Panc1 (cell line): ENCODE measurements around the gene PRAMEF18. TPM values are rescaled to one million over a fixed set of nuclear protein-coding genes. Genes with fewer than 3 reads are reported as not detected.
"Not testable (repeated sequence)": the region's sequence is repeated elsewhere in the genome, so short reads cannot be mapped to it uniquely, and the experiment has no call there.

Experiments
- ATAC-seq: fragments of 200-7000 bp; cut with Tn5 transposase; 2 replicates; pipeline ENCODE4 v1.9.1; 2020; ENCODE audit warnings: mild to moderate bottlenecking, moderate library complexity
- BruUV-seq: library from RNA; stranded (reverse); fragments of 400-500 nt; replicated peaks from 2 replicates; lab custom pipeline; 2021; lab: Mats Ljungman, UMichigan
- CTCF ChIA-PET: fragments of 300-600 bp; sonication (Branson Sonifier 250); formaldehyde crosslinking; loops from one replicate; lab custom pipeline; 2022; ENCODE audit warnings: antibody characterized with exemption; lab: Charles Lee
- POLR2A ChIA-PET: fragments of 300-600 bp; sonication (Branson Sonifier 250); formaldehyde crosslinking; loops from one replicate; lab custom pipeline; 2022; ENCODE audit warnings: antibody characterized with exemption; lab: Charles Lee
- DNase-seq: peaks from one replicate; pipeline ENCODE4 v3.0.0-alpha.2; 2010; ENCODE audit warnings: low read depth, low spot score
- H3K27ac ChIP-seq: 2 replicates; pipeline ENCODE4 v1.5.1; 2011; ENCODE audit warnings: mild to moderate bottlenecking, low read length, inconsistent platforms
- H3K27me3 ChIP-seq: fragments of 200-500 bp; sonication (Bioruptor generic); 2 replicates; pipeline ENCODE4 v1.6.0; 2014; ENCODE audit warnings: low read length, inconsistent platforms; ENCODE audit not compliant: control insufficient read depth, insufficient read depth
- H3K36me3 ChIP-seq: fragments of 200-500 bp; sonication (Bioruptor generic); 2 replicates; pipeline ENCODE4 v1.5.1; 2014; ENCODE audit warnings: inconsistent platforms, mild to moderate bottlenecking, low read length, moderate library complexity; ENCODE audit not compliant: control insufficient read depth, insufficient read depth
- H3K4me1 ChIP-seq: 2 replicates; pipeline ENCODE4 v1.5.1; 2011; ENCODE audit warnings: inconsistent platforms, mild to moderate bottlenecking, low read length, moderate library complexity; ENCODE audit not compliant: control insufficient read depth, insufficient read depth
- H3K4me3 ChIP-seq, 2 experiments: 2 replicates each; pipeline ENCODE4 v1.5.1; 2011 to 2012; ENCODE audit warnings: low read depth in 2 of 2, low read length in 2 of 2, mild to moderate bottlenecking in 2 of 2, inconsistent platforms in 1 of 2, moderate library complexity in 1 of 2
- H3K9me3 ChIP-seq: fragments of 200-500 bp; sonication (Bioruptor generic); 2 replicates; pipeline ENCODE4 v1.5.1; 2014; ENCODE audit warnings: low read depth, mild to moderate bottlenecking, inconsistent platforms, low read length, moderate library complexity; ENCODE audit not compliant: control insufficient read depth, insufficient read depth
- in situ Hi-C: cut with HindIII; loops from 2 replicates; pipeline ENCODE4 v1.10.0; 2016; ENCODE audit warnings: low sequenced_read_pairs, low pct_unique_long_range_greater_than_20kb
- intact Hi-C: fragments of 100-400 bp; cut with micrococcal nuclease; formaldehyde crosslinking; loops from one replicate; pipeline ENCODE4 v1.10.0; 2022; ENCODE audit not compliant: unreplicated experiment
- total RNA-seq: library from RNA; stranded (reverse); gene quantifications from one replicate; pipeline ENCODE4 v1.2.1, GENCODE V29; 2021; ENCODE audit not compliant: unreplicated experiment

The PRAMEF18 gene
- total RNA-seq, 1 experiment from 2014 or later = not detected

- H3K4me1 ChIP-seq = not testable (repeated sequence)
These were observed 17.7 kb upstream of the PRAMEF18 start for GRCh38 chr1:13243536-13244263.

GRCh38 chr1:13239633-13240032, 13.7 kb upstream of the PRAMEF18 start:
- POLR2A ChIA-PET, CTCF ChIA-PET, DNase-seq, ATAC-seq, in situ Hi-C loops, H3K4me1 ChIP-seq, H3K4me3 ChIP-seq, H3K9me3 ChIP-seq, H3K36me3 ChIP-seq, H3K27me3 ChIP-seq, H3K27ac ChIP-seq, BruUV-seq, intact Hi-C loops: not testable (repeated sequence)

More at GRCh38 chr1:13243536-13244263, 17.7 kb upstream of the PRAMEF18 start:
- BruUV-seq, H3K27ac ChIP-seq, H3K4me3 ChIP-seq, POLR2A ChIA-PET, H3K27me3 ChIP-seq, ATAC-seq, intact Hi-C loops, H3K36me3 ChIP-seq, in situ Hi-C loops, DNase-seq, CTCF ChIA-PET, H3K9me3 ChIP-seq: not testable (repeated sequence)

- CTCF ChIA-PET = interaction anchor here (0.6 kb wide), 1 partner anchor 145 kb away, joined by 3 read pairs; no protein-coding TSS in a partner anchor
- intact Hi-C loops, H3K27me3 ChIP-seq, H3K36me3 ChIP-seq, DNase-seq, H3K4me1 ChIP-seq, H3K27ac ChIP-seq, ATAC-seq, in situ Hi-C loops, H3K9me3 ChIP-seq, BruUV-seq, H3K4me3 ChIP-seq, POLR2A ChIA-PET: not testable (repeated sequence)
These were observed 11.6 kb upstream of the PRAMEF18 start for GRCh38 chr1:13237572-13237971.

- DNase-seq, H3K27me3 ChIP-seq, POLR2A ChIA-PET, H3K27ac ChIP-seq, intact Hi-C loops, H3K4me1 ChIP-seq, H3K4me3 ChIP-seq, H3K9me3 ChIP-seq, CTCF ChIA-PET, BruUV-seq, in situ Hi-C loops, H3K36me3 ChIP-seq, ATAC-seq: not testable (repeated sequence)
These were observed 8.1 kb upstream of the PRAMEF18 start for GRCh38 chr1:13234057-13234456.

GRCh38 chr1:13232056-13232455, 6.1 kb upstream of the PRAMEF18 start:
- H3K4me1 ChIP-seq, in situ Hi-C loops, H3K27ac ChIP-seq, DNase-seq, CTCF ChIA-PET, H3K36me3 ChIP-seq, intact Hi-C loops, H3K9me3 ChIP-seq, POLR2A ChIA-PET, H3K27me3 ChIP-seq, ATAC-seq, H3K4me3 ChIP-seq, BruUV-seq: not testable (repeated sequence)

GRCh38 chr1:13231061-13231750, 5.3 kb upstream of the PRAMEF18 start:
- H3K9me3 ChIP-seq, H3K4me1 ChIP-seq, intact Hi-C loops, H3K27ac ChIP-seq, in situ Hi-C loops, H3K4me3 ChIP-seq, H3K27me3 ChIP-seq, BruUV-seq, POLR2A ChIA-PET, DNase-seq, ATAC-seq, H3K36me3 ChIP-seq, CTCF ChIA-PET: not testable (repeated sequence)

GRCh38 chr1:13230601-13231000, 4.6 kb upstream of the PRAMEF18 start:
- in situ Hi-C loops, H3K27ac ChIP-seq, POLR2A ChIA-PET, BruUV-seq, DNase-seq, H3K9me3 ChIP-seq, CTCF ChIA-PET, H3K27me3 ChIP-seq, intact Hi-C loops, H3K36me3 ChIP-seq, H3K4me3 ChIP-seq, ATAC-seq, H3K4me1 ChIP-seq: not testable (repeated sequence)
